SK-N-SH (cell line): ENCODE results near the gene BAHCC1.

Experiments used
- CTCF ChIP-seq: fragments of 200-600 bp; sonication (generic); IDR thresholded peaks from 2 replicates; pipeline ENCODE4 v1.6.1; 2017; ENCODE audit warnings: antibody characterized with exemption, mild to moderate bottlenecking, moderate library complexity
- EP300 ChIP-seq, 2 experiments: IDR thresholded peaks; 2 replicates each; pipeline versions ENCODE4 v1.4.0 to v1.6.1; 2012; ENCODE audit warnings: borderline replicate concordance in 1 of 2, low read depth in 1 of 2, low read length in 1 of 2
- GABPA ChIP-seq: IDR thresholded peaks from 2 replicates; pipeline ENCODE4 v1.4.0; 2012; ENCODE audit warnings: low read depth, mild to moderate bottlenecking
- MEF2A ChIP-seq: IDR thresholded peaks from 2 replicates; pipeline ENCODE4 v1.4.0; 2012; ENCODE audit warnings: low read depth, borderline replicate concordance
- USF2 ChIP-seq: fragments of 150-350 bp; IDR thresholded peaks from 2 replicates; pipeline ENCODE4 v1.6.1; 2017; ENCODE audit warnings: antibody characterized with exemption, low read length, low read depth, borderline replicate concordance
- YY1 ChIP-seq: IDR thresholded peaks from 2 replicates; pipeline ENCODE4 v1.4.0; 2012; ENCODE audit warnings: low read depth, mild to moderate bottlenecking

- TF ChIP-seq YY1: no peak
- no peak for TF ChIP-seq GABPA
- TF ChIP-seq CTCF: no peak
- no peak for TF ChIP-seq USF2
- no peak for TF ChIP-seq EP300 (IDR thresholded peaks at IDR 0.05; ENCODE audit: borderline replicate concordance in 1 of 2, low read depth in 1 of 2, low read length in 1 of 2)
- no peak for TF ChIP-seq MEF2A
Measured at GRCh38 chr17:81458628-81459027, 63.4 kb downstream of the BAHCC1 start.
